ENCODE measurements around the gene WNT8B.

DNA sequence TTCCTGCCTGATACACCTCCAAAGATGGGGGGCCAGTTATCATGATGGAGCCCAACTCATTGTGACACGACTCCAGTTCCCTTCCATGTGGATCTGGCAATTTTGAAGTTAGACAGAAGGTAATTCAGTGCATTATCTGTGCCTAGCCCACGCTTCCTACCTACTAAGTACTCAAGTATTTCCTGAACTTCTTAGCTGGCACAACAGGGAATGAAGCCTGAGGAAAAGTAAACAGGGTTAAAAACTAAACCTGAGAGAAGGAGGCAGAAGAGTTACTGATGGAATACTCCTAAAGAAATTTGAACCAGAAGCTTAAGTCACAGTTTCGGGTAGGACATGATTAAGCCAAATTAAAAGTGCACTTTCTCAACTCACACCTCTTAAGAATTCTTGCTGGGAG is 58.0 kb downstream of the WNT8B start:
- TF ChIP-seq EZH2 (IDR thresholded peaks at IDR 0.05; ENCODE audit: insufficient read depth, poor library complexity, severe bottlenecking) = no peak
- TF ChIP-seq EZH2phosphoT487 (IDR thresholded peaks at IDR 0.05; ENCODE audit: insufficient read depth, low read depth) = no peak
